ENCODE data around the gene FOXO3. TPM values are rescaled to one million over a fixed set of nuclear protein-coding genes. Genes with fewer than 3 reads are reported as not detected.

The FOXO3 gene
- polyA plus RNA-seq, 1 experiment: 25.4 TPM

DNA sequence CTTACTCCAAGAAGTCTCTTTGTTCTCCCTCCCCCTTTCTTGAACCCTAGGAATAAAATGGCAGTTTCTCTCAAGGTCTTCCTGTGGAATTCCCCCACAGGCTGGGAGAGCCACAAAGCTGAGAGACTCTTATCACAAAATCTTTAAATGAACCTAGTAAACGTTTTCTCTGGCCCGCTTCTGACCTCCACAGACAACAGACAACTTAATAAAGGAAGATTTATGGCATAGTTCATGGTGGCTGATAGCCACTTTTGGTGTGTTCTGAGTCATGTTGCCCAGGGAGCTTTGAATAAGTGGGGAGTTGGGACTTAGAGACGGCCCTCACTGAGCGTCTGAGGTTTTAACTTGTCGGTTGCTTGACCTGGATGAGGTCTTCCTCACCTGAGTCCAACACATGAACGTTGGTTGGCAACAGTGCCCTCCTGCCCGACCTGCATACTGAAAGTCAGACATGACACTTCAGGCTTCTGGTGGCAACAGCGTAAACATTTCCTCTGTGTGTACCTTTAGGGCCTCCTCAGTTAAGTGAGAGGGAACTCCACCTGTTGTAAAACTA, 124.1 kb downstream of the FOXO3 start:
- CTCF ChIA-PET: interaction anchor here (0.6 kb wide), 1 partner anchor 880 kb away, joined by 3 read pairs; no protein-coding TSS in a partner anchor
- peak; percentile 53 for DNase-seq (ENCODE audit: low read depth)
- TF ChIP-seq, protein P1, sequence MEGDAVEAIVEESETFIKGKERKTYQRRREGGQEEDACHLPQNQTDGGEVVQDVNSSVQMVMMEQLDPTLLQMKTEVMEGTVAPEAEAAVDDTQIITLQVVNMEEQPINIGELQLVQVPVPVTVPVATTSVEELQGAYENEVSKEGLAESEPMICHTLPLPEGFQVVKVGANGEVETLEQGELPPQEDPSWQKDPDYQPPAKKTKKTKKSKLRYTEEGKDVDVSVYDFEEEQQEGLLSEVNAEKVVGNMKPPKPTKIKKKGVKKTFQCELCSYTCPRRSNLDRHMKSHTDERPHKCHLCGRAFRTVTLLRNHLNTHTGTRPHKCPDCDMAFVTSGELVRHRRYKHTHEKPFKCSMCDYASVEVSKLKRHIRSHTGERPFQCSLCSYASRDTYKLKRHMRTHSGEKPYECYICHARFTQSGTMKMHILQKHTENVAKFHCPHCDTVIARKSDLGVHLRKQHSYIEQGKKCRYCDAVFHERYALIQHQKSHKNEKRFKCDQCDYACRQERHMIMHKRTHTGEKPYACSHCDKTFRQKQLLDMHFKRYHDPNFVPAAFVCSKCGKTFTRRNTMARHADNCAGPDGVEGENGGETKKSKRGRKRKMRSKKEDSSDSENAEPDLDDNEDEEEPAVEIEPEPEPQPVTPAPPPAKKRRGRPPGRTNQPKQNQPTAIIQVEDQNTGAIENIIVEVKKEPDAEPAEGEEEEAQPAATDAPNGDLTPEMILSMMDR (IDR thresholded peaks at IDR 0.05; ENCODE audit: insufficient read depth, low read depth, low read length): no peak
- peaks cover 5% of the 10 kb centered on the region for H3K36me3 ChIP-seq (ENCODE audit: control insufficient read depth, insufficient read depth, low read length)
- POLR2A ChIA-PET: interaction anchor here (0.5 kb wide), 1 partner anchor 96 kb away, joined by 9 read pairs; no protein-coding TSS in a partner anchor
- no peak overlapping the region for H3K4me3 ChIP-seq (ENCODE audit: low read depth, low read length)
- no peaks in the 10 kb centered on the region for H3K27me3 ChIP-seq (ENCODE audit: control insufficient read depth, insufficient read depth, low read length)

GRCh38 chr6:108685970-108686369, 125.3 kb downstream of the FOXO3 start:
- Histone ChIP-seq H3K36me3 (ENCODE audit: control insufficient read depth, insufficient read depth, low read length) (peaks cover 5% of the 10 kb centered on the region), H3K27me3 (ENCODE audit: control insufficient read depth, insufficient read depth, low read length) (no peaks in the 10 kb centered on the region), H3K4me3 (ENCODE audit: low read depth, low read length) (no peak overlapping the region)
- DNase-seq (ENCODE audit: low read depth): no peak
- ChIA-PET CTCF (interaction anchor here (0.5 to 1.1 kb wide), 2 partner anchors 10 to 70 kb away, joined by 3 read pairs; no protein-coding TSS in a partner anchor), POLR2A (no interaction called here)
- TF ChIP-seq, protein P1 (IDR thresholded peaks at IDR 0.05; ENCODE audit: insufficient read depth, low read depth, low read length): no peak

GRCh38 chr6:108686896-108687295, 126.2 kb downstream of the FOXO3 start:
- H3K27me3 ChIP-seq (ENCODE audit: control insufficient read depth, insufficient read depth, low read length): no peaks in the 10 kb centered on the region
- POLR2A ChIA-PET: no interaction called here
- CTCF ChIA-PET: interaction anchor here (0.6 kb wide), 1 partner anchor 135 kb away, joined by 3 read pairs; no protein-coding TSS in a partner anchor
- peaks cover 5% of the 10 kb centered on the region for H3K36me3 ChIP-seq (ENCODE audit: control insufficient read depth, insufficient read depth, low read length)
- TF ChIP-seq, protein P1 (IDR thresholded peaks at IDR 0.05; ENCODE audit: insufficient read depth, low read depth, low read length): no peak
- DNase-seq (ENCODE audit: low read depth): no peak
- H3K4me3 ChIP-seq (ENCODE audit: low read depth, low read length): no peak overlapping the region

DNA sequence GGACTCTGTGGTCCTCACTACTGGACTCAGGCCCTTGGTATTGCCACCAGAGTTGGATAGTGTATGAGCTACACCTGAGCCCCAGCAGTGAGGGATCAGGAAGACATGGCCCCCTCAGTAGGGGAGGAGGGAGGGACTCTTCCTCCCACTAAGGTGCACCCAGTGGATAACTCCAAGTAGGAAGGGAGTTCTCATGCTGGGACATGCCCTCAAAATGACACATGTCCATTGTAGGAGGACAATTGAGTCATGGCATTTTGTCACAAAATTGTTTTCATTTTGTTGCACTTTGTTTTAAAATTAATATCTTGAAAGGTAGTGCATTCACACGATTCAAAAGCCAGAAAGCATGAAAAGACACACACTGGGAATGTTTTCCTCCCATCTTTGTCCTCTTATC, 127.2 kb downstream of the FOXO3 start:
- Histone ChIP-seq H3K27me3 (ENCODE audit: control insufficient read depth, insufficient read depth, low read length) (no peaks in the 10 kb centered on the region), H3K4me3 (ENCODE audit: low read depth, low read length) (no peak overlapping the region), H3K36me3 (ENCODE audit: control insufficient read depth, insufficient read depth, low read length) (peaks cover 5% of the 10 kb centered on the region)
- TF ChIP-seq, protein P1 (IDR thresholded peaks at IDR 0.05; ENCODE audit: insufficient read depth, low read depth, low read length): no peak
- no peak for DNase-seq (ENCODE audit: low read depth)
- ChIA-PET CTCF (no interaction called here), POLR2A (no interaction called here)

GRCh38 chr6:108689272-108690161, 128.8 kb downstream of the FOXO3 start:
- CTCF ChIA-PET: no interaction called here
- Histone ChIP-seq H3K36me3 (ENCODE audit: control insufficient read depth, insufficient read depth, low read length) (peaks cover 5% of the 10 kb centered on the region), H3K27me3 (ENCODE audit: control insufficient read depth, insufficient read depth, low read length) (no peaks in the 10 kb centered on the region), H3K4me3 (ENCODE audit: low read depth, low read length) (no peak overlapping the region)
- POLR2A ChIA-PET: no interaction called here
- TF ChIP-seq, protein P1 (IDR thresholded peaks at IDR 0.05; ENCODE audit: insufficient read depth, low read depth, low read length): no peak
- DNase-seq (ENCODE audit: low read depth): no peak

All from BJ (cell line).